NB4 (cell line): ENCODE results near the gene CCDC57.

ENCODE experiments used
- DNase-seq: peaks from one replicate; pipeline ENCODE4 v3.0.0; 2010; ENCODE audit warnings: low read depth
- H3K4me3 ChIP-seq: one replicate; pipeline ENCODE4 v1.5.1; 2011; ENCODE audit warnings: mild to moderate bottlenecking, low read depth, low read length, moderate library complexity
- MYC ChIP-seq: IDR thresholded peaks from 2 replicates; pipeline ENCODE4 v1.6.1; 2011; ENCODE audit warnings: low read depth, low read length
- POLR2A ChIP-seq: IDR thresholded peaks from 2 replicates; pipeline ENCODE4 v1.6.1; 2011; ENCODE audit warnings: mild to moderate bottlenecking; ENCODE audit not compliant: insufficient read length; ENCODE audit errors: extremely low read depth
- TF ChIP-seq, protein P1 (sequence below): IDR thresholded peaks from one replicate; pipeline ENCODE4 v1.5.1; 2012; ENCODE audit warnings: low read depth, low read length
- TF ChIP-seq, protein P2 (sequence below): IDR thresholded peaks from 2 replicates; pipeline ENCODE4 v1.6.1; 2011; ENCODE audit warnings: low read depth, low read length

Gene CCDC57

DNA sequence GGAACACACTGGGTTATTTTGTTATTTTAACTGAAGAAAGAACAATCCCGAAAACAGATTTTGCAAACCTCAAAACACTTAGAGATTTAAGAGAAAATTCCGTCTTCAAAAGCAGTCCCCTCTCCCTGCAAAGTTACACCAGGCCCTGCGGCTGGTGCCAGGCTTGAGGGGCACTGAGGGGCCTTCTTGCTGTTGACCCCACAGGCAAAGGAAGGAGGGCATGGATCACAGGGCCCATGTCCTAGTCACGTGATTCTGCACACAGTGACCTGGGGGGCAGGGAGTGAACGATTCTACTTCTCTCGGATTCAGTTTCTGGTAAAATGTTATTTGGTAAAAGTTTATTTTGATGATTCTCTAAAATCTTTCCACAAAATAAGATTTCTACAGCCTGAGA lies 59.3 kb downstream of the CCDC57 start:
- no peak overlapping the region for H3K4me3 ChIP-seq
- TF ChIP-seq, protein P1, sequence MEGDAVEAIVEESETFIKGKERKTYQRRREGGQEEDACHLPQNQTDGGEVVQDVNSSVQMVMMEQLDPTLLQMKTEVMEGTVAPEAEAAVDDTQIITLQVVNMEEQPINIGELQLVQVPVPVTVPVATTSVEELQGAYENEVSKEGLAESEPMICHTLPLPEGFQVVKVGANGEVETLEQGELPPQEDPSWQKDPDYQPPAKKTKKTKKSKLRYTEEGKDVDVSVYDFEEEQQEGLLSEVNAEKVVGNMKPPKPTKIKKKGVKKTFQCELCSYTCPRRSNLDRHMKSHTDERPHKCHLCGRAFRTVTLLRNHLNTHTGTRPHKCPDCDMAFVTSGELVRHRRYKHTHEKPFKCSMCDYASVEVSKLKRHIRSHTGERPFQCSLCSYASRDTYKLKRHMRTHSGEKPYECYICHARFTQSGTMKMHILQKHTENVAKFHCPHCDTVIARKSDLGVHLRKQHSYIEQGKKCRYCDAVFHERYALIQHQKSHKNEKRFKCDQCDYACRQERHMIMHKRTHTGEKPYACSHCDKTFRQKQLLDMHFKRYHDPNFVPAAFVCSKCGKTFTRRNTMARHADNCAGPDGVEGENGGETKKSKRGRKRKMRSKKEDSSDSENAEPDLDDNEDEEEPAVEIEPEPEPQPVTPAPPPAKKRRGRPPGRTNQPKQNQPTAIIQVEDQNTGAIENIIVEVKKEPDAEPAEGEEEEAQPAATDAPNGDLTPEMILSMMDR = no peak
- TF ChIP-seq MYC (no peak), POLR2A (no peak)
- TF ChIP-seq, protein P2, sequence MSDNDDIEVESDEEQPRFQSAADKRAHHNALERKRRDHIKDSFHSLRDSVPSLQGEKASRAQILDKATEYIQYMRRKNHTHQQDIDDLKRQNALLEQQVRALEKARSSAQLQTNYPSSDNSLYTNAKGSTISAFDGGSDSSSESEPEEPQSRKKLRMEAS = no peak
- no peak for DNase-seq

DNA sequence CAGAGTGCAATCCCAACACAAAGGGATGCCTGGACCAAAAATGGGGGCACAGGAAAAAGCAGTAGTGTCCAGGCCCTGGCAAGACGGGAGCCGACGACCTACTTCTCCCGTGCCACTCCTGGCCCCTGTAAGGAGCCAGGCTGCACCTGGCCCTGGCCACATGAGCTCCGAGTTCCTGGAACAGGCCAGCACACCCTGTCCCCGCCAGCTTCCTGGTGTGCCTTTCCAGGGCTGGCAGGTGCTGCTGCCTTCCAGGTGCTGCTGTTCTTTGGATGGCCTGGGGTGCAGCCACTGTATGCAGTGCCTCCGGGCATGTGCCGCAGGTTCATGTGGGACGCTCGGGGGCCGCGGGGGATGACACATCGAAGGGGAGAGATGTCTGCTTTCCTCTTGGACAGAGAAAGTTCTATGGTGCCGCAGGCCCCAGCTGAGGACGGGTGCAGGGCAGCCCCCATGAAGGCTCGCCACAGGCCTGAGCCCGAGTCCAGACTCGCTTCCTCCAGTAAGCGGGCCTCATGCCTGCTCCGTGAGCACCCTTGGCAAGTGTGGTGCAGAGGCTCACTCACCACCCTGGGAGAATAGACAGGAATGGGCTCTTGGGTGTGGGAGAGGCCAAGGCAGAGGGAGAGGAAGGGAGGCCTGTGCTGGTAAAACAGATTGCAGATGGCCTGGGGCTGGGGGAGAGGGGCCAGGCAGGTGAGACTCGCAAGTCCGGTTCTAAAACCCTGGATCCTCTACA lies 59.9 kb downstream of the CCDC57 start:
- DNase-seq = no peak
- TF ChIP-seq, protein P2 = no peak
- TF ChIP-seq, protein P1 = no peak
- no peak for TF ChIP-seq POLR2A
- no peak for TF ChIP-seq MYC
- no peak overlapping the region for H3K4me3 ChIP-seq

DNA sequence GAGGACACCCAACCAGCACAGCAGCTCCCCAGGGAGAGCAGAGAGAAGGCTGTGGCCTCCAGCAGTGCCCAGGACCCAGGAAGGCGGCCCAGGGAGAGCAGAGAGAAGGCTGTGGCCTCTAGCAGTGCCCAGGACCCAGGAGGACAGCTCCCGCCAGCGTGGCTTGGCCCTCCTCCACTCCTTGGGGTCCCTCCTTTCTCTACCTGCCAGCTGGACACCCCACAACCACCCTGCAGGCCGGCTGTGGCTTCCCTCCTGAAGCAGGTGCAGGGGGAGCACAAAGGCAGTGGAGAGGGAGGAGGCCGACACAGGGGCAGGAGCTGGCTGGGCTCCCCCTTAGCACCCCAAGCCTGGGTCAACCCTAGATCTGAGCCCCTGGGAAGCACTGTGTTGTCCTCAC lies 60.5 kb downstream of the CCDC57 start:
- DNase-seq = no peak
- no peak overlapping the region for H3K4me3 ChIP-seq
- TF ChIP-seq MYC (no peak), POLR2A (no peak)
- TF ChIP-seq, protein P1 = no peak
- TF ChIP-seq, protein P2 = no peak

DNA sequence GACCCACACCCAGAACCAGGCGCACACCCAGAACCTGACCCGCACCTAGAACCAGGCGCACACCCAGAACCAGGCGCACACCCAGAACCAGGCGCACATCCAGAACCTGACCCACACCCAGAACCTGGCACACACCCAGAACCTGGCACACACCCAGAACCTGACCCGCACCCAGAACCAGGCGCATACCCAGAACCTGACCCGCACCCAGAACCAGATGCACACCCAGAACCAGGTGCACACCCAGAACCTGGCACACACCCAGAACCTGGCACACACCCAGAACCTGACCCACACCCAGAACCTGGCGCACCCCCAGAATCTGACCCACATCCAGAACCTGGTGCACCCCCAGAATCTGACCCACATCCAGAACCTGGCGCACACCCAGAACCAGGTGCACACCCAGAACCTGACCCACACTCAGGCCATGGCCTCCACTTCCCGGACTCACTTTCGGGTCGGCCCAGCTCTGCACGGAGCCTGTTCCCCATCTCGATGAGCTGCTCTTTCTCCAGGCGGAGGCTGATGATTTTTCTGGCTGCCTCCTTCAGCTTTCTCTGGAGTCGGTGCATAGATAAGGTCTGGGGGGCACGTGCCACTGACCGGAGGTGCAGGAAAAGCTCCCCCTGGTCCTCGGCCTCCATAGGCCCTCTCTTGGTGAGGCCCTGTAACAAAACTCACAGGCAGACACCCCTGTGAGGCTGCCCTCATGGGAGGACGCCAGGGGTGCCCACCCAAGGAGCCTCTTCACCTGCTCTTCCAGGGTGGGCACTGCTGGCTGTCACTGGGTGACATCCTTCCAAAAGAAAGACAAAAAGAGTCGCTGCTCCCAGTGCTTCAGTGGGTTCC lies 61.3 kb downstream of the CCDC57 start:
- no peak overlapping the region for H3K4me3 ChIP-seq
- no peak for DNase-seq
- TF ChIP-seq, protein P2 = no peak
- TF ChIP-seq, protein P1 = no peak
- TF ChIP-seq POLR2A (no peak), MYC (no peak)

DNA sequence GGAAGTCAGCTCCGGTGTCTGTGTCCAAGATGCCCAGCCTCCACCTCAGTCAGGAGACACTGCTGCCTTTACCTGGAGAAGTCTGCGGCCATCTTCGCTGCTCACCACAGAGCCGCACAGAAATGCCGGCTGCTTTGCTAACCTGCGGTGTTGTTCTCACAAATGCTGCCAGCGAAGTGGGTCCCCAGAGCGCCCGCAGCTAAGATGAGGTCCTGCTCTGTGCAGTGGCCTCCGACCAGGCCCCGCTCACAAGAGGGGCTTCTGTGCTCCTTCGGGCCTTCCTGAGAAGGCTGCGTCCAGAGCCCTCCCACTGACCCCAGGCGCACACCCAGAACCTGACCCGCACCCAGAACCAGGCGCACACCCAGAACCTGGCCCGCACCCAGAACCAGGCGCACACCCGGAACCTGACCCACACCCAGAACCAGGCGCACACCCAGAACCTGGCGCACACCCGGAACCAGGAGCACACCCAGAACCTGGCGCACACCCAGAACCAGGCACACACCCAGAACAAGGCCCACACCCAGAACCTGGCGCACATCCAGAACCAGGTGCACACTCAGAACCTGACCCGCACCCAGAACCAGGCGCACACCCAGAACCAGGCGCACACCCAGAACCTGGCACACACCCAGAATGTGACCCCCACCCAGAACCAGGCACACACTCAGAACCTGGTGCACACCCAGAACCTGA lies 63.1 kb downstream of the CCDC57 start:
- TF ChIP-seq MYC = no peak
- TF ChIP-seq POLR2A = no peak
- TF ChIP-seq, protein P2 = no peak
- TF ChIP-seq, protein P1 = no peak
- no peak overlapping the region for H3K4me3 ChIP-seq
- DNase-seq = no peak
